GM12878 (cell line): ENCODE data around the gene MAB21L1. TPM values are rescaled to one million over a fixed set of nuclear protein-coding genes. Genes with fewer than 3 reads are reported as not detected.

ENCODE experiments used
- ATAC-seq: fragments of 200-7000 bp; cut with Tn5 transposase; 3 replicates; pipeline ENCODE4 v1.9.1; 2020; ENCODE audit warnings: mild to moderate bottlenecking, moderate library complexity
- BruUV-seq: library from RNA; stranded (reverse); fragments of 400-500 nt; replicated peaks from 2 replicates; lab custom pipeline; 2021; lab: Mats Ljungman, UMichigan
- CTCF ChIA-PET: fragments of 300-600 bp; sonication (Branson Sonifier 250); formaldehyde crosslinking; extraction: SDS; loops from one replicate; lab custom pipeline; 2021; ENCODE audit warnings: inconsistent platforms; lab: Yijun Ruan, JAX
- POLR2A ChIA-PET: fragments of 350-600 bp; formaldehyde crosslinking; extraction: SDS; loops from one replicate; lab custom pipeline; 2021; ENCODE audit warnings: inconsistent platforms; lab: Charles Lee
- RAD21 ChIA-PET: fragments of 300-600 bp; sonication (Branson Sonifier 250); formaldehyde crosslinking; loops from one replicate; lab custom pipeline; 2023; ENCODE audit warnings: antibody characterized with exemption; ENCODE audit not compliant: unreplicated experiment; lab: Charles Lee
- SMC1A ChIA-PET: fragments of 300-600 bp; sonication (Branson Sonifier 250); formaldehyde crosslinking; loops from one replicate; lab custom pipeline; 2023; ENCODE audit not compliant: unreplicated experiment, uncharacterized antibody; lab: Charles Lee
- DNase-seq: peaks from one replicate; pipeline ENCODE4 v3.0.0-alpha.2; 2011; ENCODE audit warnings: low read depth, low spot score
- FAIRE-seq: peaks from 3 replicates; lab custom pipeline; 2011; peaks lifted over from hg19 to GRCh38; lab: Jason Lieb, UNC
- H2AFZ ChIP-seq: 2 replicates; pipeline ENCODE4 v1.6.0; 2011; ENCODE audit warnings: low read depth, low read length, control low read depth; ENCODE audit not compliant: control insufficient read depth
- H3K27ac ChIP-seq: 2 replicates; pipeline ENCODE4 v1.5.1; 2011; ENCODE audit warnings: control low read depth; ENCODE audit not compliant: control insufficient read depth, insufficient read depth
- H3K27me3 ChIP-seq, 2 experiments: replicated peaks in 1 of 2; 2 replicates each; pipeline versions ENCODE4 v1.6.0 to v1.6.1; 2011; ENCODE audit warnings: low read length in 1 of 2; ENCODE audit not compliant: control insufficient read depth in 2 of 2, insufficient read depth in 2 of 2
- H3K36me3 ChIP-seq, 2 experiments: 2 replicates each; pipeline ENCODE4 v1.5.1; 2011; ENCODE audit warnings: low read length in 1 of 2; ENCODE audit not compliant: control insufficient read depth in 2 of 2, insufficient read depth in 2 of 2
- H3K4me1 ChIP-seq: 2 replicates; pipeline ENCODE4 v1.6.1; 2011; ENCODE audit warnings: mild to moderate bottlenecking, low read length, moderate library complexity, mixed read lengths; ENCODE audit not compliant: control insufficient read depth, insufficient read depth
- H3K4me2 ChIP-seq: 2 replicates; pipeline ENCODE4 v1.6.0; 2011; ENCODE audit warnings: control low read depth; ENCODE audit not compliant: control insufficient read depth, insufficient read depth
- H3K4me3 ChIP-seq: fragments of 200-600 bp; sonication (generic); 2 replicates; pipeline ENCODE4 v1.5.1; 2016
- H3K79me2 ChIP-seq: 2 replicates; pipeline ENCODE4 v1.6.0; 2011; ENCODE audit warnings: low read length; ENCODE audit not compliant: control insufficient read depth, insufficient read depth
- H3K9ac ChIP-seq: 2 replicates; pipeline ENCODE4 v1.8.0; 2011; ENCODE audit warnings: low read length, control low read depth, mixed read lengths; ENCODE audit not compliant: control insufficient read depth, insufficient read depth
- H3K9me3 ChIP-seq: replicated peaks from 3 replicates; pipeline ENCODE4 v1.5.1; 2011; ENCODE audit warnings: mild to moderate bottlenecking, low read length; ENCODE audit not compliant: control insufficient read depth, insufficient read depth
- H4K20me1 ChIP-seq: 2 replicates; pipeline ENCODE4 v1.6.0; 2011; ENCODE audit not compliant: control insufficient read depth, insufficient read depth
- BACH1 ChIP-seq: fragments of 450-650 bp; IDR thresholded peaks from 2 replicates; pipeline ENCODE4 v1.6.1; 2017; ENCODE audit warnings: mild to moderate bottlenecking, borderline replicate concordance
- CBX3 ChIP-seq: fragments of 200-600 bp; sonication (generic); IDR thresholded peaks from 2 replicates; pipeline ENCODE4 v1.6.1; 2016; ENCODE audit warnings: low read depth, borderline replicate concordance
- ETV6 ChIP-seq, 2 experiments: fragments of 450-650 bp in 1 of 2; IDR thresholded peaks in 1 of 2; conservative IDR thresholded peaks in 1 of 2; 2 replicates each; pipeline ENCODE4 v1.6.1; 2014; ENCODE audit warnings: antibody characterized with exemption in 1 of 2, borderline replicate concordance in 1 of 2, low read depth in 1 of 2, mild to moderate bottlenecking in 1 of 2, moderate library complexity in 1 of 2
- GABPA ChIP-seq: IDR thresholded peaks from 2 replicates; pipeline ENCODE4 v1.6.1; 2014; ENCODE audit warnings: antibody characterized with exemption, low read depth, mild to moderate bottlenecking, inconsistent platforms
- PAX8 ChIP-seq: fragments of 450-650 bp; IDR thresholded peaks from 2 replicates; pipeline ENCODE4 v1.6.1; 2017; ENCODE audit warnings: mild to moderate bottlenecking, moderate library complexity
- RB1 ChIP-seq: fragments of 450-650 bp; formaldehyde crosslinking; IDR thresholded peaks from 2 replicates; pipeline ENCODE4 v1.6.1; 2017; ENCODE audit warnings: mild to moderate bottlenecking, borderline replicate concordance
- SMAD5 ChIP-seq: IDR thresholded peaks from 2 replicates; pipeline ENCODE4 v1.6.1; 2016; ENCODE audit warnings: antibody characterized with exemption, low read depth
- TCF7 ChIP-seq: IDR thresholded peaks from 2 replicates; pipeline ENCODE4 v1.6.1; 2014; ENCODE audit warnings: antibody characterized with exemption, borderline replicate concordance
- YY1 ChIP-seq: IDR thresholded peaks from 2 replicates; pipeline ENCODE4 v1.6.1; 2011; ENCODE audit warnings: low read depth, mild to moderate bottlenecking, low read length
- WGBS: methylation state at CpG from one replicate; pipeline ENCODE4 v1.1.6; 2016; ENCODE audit warnings: low lambda C conversion rate; ENCODE audit not compliant: insufficient replicate concordance, insufficient coverage; ENCODE audit errors: missing lambda C conversion rate; 5-methylcytosine and 5-hydroxymethylcytosine counted together
- in situ Hi-C: fragments of 300-500 bp; cut with MboI; formaldehyde crosslinking; loops from 9 replicates; pipeline ENCODE4 v1.14.3; 2018; ENCODE audit warnings: mixed read lengths
- intact Hi-C: fragments of 100-400 bp; cut with micrococcal nuclease; formaldehyde crosslinking; loops from one replicate; pipeline ENCODE4 v1.14.2; 2022; ENCODE audit not compliant: unreplicated experiment
- polyA plus RNA-seq, 11 experiments: library from polyadenylated mRNA; depleted of rRNA in 4 of 11; unstranded in 6 of 11; stranded (reverse) in 5 of 11; fragments of >200 nt; fragmentation: Nextera tagmentation in 4 of 11; fragmentation: Illumina TruSeq in 1 of 11; extraction: Ambion mirVana in 4 of 11; extraction: Trizol in 1 of 11; gene quantifications; 1 replicate in 1 of 11; 2 replicates in 10 of 11; pipeline versions ENCODE4 v1.2.1 to v1.2.3, GENCODE V29; 2011 to 2016; ENCODE audit warnings: inconsistent platforms in 2 of 11, missing spikeins in 2 of 11, low read depth in 1 of 11
- total RNA-seq, 4 experiments: library from RNA; depleted of rRNA in 3 of 4; stranded (reverse); fragments of >200 nt in 3 of 4; fragmentation: Illumina TruSeq in 1 of 4; extraction: Trizol in 1 of 4; gene quantifications; 2 replicates each; pipeline versions ENCODE4 v1.2.1 to v1.2.3, GENCODE V29; 2013 to 2021
- TF ChIP-seq, protein P1 (sequence below): fragments of 450-650 bp; IDR thresholded peaks from 2 replicates; pipeline ENCODE4 v1.6.1; 2014; ENCODE audit warnings: mild to moderate bottlenecking
- TF ChIP-seq, protein P2 (sequence below): fragments of 450-650 bp; IDR thresholded peaks from 2 replicates; pipeline ENCODE4 v1.6.1; 2017; ENCODE audit warnings: antibody characterized with exemption, mild to moderate bottlenecking, moderate library complexity

Gene MAB21L1
- total and polyA plus RNA-seq, 10 of the 15 experiments (the other 5 are each of a cell fraction or from before 2014, with no cell fraction given): 0.01 to 0.05 TPM; not detected in 8

DNA sequence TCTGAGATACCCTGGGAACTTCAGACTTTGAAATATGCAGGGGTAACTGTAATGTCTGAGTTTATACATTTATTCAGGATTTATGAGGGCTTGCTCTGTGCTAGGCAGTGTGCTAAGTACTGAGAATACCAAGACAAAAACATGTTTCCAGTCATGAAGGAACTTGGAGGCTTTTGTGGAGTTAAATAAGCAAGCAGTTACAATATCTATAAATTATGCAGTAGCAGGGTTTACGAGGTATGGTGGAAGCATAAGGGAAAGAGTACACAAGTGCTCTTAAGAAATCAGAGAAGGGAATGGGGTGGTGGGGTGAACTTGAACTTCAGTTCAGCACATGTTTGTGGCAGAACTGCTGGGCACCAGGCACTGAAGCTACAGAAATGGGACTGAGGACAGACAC is 28.0 kb downstream of the MAB21L1 start:
- Histone ChIP-seq H3K27me3 (no peaks in the 10 kb centered on the region), H3K27ac (no peak overlapping the region), H2AFZ (no peak overlapping the region), H3K9me3 (no peaks in the 10 kb centered on the region), H3K4me2 (no peak overlapping the region), H3K4me1 (no peaks in the 10 kb centered on the region), H3K79me2 (no peaks in the 10 kb centered on the region), H3K4me3 (no peak overlapping the region), H3K36me3 (no peaks in the 10 kb centered on the region), H3K9ac (no peak overlapping the region), H4K20me1 (no peaks in the 10 kb centered on the region)
- TF ChIP-seq CBX3: no peak
- TF ChIP-seq SMAD5: no peak
- TF ChIP-seq GABPA: no peak
- TF ChIP-seq ETV6 (conservative IDR thresholded peaks at IDR 0.05 in 1 of 2, IDR thresholded peaks at IDR 0.05 in 1 of 2; ENCODE audit: borderline replicate concordance in 1 of 2, low read depth in 1 of 2): no peak
- no peak for TF ChIP-seq PAX8
- TF ChIP-seq TCF7: no peak
- no peak for TF ChIP-seq BACH1
- TF ChIP-seq, protein P1, sequence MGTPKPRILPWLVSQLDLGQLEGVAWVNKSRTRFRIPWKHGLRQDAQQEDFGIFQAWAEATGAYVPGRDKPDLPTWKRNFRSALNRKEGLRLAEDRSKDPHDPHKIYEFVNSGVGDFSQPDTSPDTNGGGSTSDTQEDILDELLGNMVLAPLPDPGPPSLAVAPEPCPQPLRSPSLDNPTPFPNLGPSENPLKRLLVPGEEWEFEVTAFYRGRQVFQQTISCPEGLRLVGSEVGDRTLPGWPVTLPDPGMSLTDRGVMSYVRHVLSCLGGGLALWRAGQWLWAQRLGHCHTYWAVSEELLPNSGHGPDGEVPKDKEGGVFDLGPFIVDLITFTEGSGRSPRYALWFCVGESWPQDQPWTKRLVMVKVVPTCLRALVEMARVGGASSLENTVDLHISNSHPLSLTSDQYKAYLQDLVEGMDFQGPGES: no peak
- TF ChIP-seq YY1: no peak
- TF ChIP-seq, protein P2, sequence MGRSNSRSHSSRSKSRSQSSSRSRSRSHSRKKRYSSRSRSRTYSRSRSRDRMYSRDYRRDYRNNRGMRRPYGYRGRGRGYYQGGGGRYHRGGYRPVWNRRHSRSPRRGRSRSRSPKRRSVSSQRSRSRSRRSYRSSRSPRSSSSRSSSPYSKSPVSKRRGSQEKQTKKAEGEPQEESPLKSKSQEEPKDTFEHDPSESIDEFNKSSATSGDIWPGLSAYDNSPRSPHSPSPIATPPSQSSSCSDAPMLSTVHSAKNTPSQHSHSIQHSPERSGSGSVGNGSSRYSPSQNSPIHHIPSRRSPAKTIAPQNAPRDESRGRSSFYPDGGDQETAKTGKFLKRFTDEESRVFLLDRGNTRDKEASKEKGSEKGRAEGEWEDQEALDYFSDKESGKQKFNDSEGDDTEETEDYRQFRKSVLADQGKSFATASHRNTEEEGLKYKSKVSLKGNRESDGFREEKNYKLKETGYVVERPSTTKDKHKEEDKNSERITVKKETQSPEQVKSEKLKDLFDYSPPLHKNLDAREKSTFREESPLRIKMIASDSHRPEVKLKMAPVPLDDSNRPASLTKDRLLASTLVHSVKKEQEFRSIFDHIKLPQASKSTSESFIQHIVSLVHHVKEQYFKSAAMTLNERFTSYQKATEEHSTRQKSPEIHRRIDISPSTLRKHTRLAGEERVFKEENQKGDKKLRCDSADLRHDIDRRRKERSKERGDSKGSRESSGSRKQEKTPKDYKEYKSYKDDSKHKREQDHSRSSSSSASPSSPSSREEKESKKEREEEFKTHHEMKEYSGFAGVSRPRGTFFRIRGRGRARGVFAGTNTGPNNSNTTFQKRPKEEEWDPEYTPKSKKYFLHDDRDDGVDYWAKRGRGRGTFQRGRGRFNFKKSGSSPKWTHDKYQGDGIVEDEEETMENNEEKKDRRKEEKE: no peak
- TF ChIP-seq RB1: no peak
- ChIA-PET SMC1A (no interaction called here), CTCF (no interaction called here), RAD21 (no interaction called here), POLR2A (no interaction called here)
- FAIRE-seq (no peak), DNase-seq (no peak), ATAC-seq (no peak)
- 0% methylated on average over 1 of the region's 1 CpG for WGBS
- BruUV-seq: no TSS peak
- in situ Hi-C loops (no loop called here), intact Hi-C loops (no loop called here)
